Measurements from ENCODE around the gene NME3. TPM values are rescaled to one million over a fixed set of nuclear protein-coding genes. Genes with fewer than 3 reads are reported as not detected.

NME3 gene
- total and polyA plus RNA-seq, 2 donors (not counting 1 experiment from before 2014, with no cell fraction given), result 9.9 to 69.7 TPM

GRCh38 chr16:1787056-1787321 is 15.6 kb upstream of the NME3 start:
- H2AFZ ChIP-seq (ENCODE audit: low read length), result no peak overlapping the region
- peaks cover 20% of the 10 kb centered on the region for H3K36me3 ChIP-seq (ENCODE audit: control insufficient read depth, insufficient read depth, low read length)
- H3K4me2 ChIP-seq (ENCODE audit: extremely low read depth, insufficient read depth, low read length), result no peak overlapping the region
- no peak overlapping the region for H3K27ac ChIP-seq (ENCODE audit: insufficient read depth, low read length)
- no peaks in the 10 kb centered on the region for H3K27me3 ChIP-seq (ENCODE audit: control insufficient read depth, insufficient read depth, low read length)
- H3K4me1 ChIP-seq (ENCODE audit: control insufficient read depth, extremely low read depth, insufficient read depth, low read length), result peaks cover 2% of the 10 kb centered on the region
- no peak for TF ChIP-seq EZH2 (IDR thresholded peaks at IDR 0.05; ENCODE audit: low read length, missing control alignments)
- no peak for TF ChIP-seq CTCF (conservative IDR thresholded peaks at IDR 0.05 in 1 of 2, IDR thresholded peaks at IDR 0.05 in 1 of 2; ENCODE audit: low read depth in 1 of 2, low read length in 2 of 2)
- H4K20me1 ChIP-seq (ENCODE audit: control insufficient read depth, extremely low read depth, insufficient read depth, low read length), result no peaks in the 10 kb centered on the region
- peaks cover 29% of the 10 kb centered on the region for H3K79me2 ChIP-seq (ENCODE audit: control insufficient read depth, insufficient read depth, low read length)
- no peak overlapping the region for H3K9ac ChIP-seq (ENCODE audit: insufficient read depth, low read length)
- no peak overlapping the region for H3K4me3 ChIP-seq (replicated peaks in 1 of 4; ENCODE audit: control extremely low read depth in 1 of 4, insufficient read depth in 1 of 4, low read depth in 3 of 4, low read length in 4 of 4)
- H3K9me3 ChIP-seq (ENCODE audit: control insufficient read depth, insufficient read depth, low read depth, low read length), result no peaks in the 10 kb centered on the region
- DNase-seq (ENCODE audit: low read depth in 2 of 2), result no peak

GRCh38 chr16:1786242-1787055 is 15.1 kb upstream of the NME3 start:
- TF ChIP-seq CTCF (conservative IDR thresholded peaks at IDR 0.05 in 1 of 2, IDR thresholded peaks at IDR 0.05 in 1 of 2; ENCODE audit: low read depth in 1 of 2, low read length in 2 of 2), result no peak
- TF ChIP-seq EZH2 (IDR thresholded peaks at IDR 0.05; ENCODE audit: low read length, missing control alignments), result no peak
- Histone ChIP-seq H3K27me3 (ENCODE audit: control insufficient read depth, insufficient read depth, low read length) (no peaks in the 10 kb centered on the region), H3K4me1 (ENCODE audit: control insufficient read depth, extremely low read depth, insufficient read depth, low read length) (peaks cover 2% of the 10 kb centered on the region), H3K36me3 (ENCODE audit: control insufficient read depth, insufficient read depth, low read length) (peaks cover 20% of the 10 kb centered on the region), H4K20me1 (ENCODE audit: control insufficient read depth, extremely low read depth, insufficient read depth, low read length) (no peaks in the 10 kb centered on the region), H3K27ac (ENCODE audit: insufficient read depth, low read length) (no peak overlapping the region), H3K79me2 (ENCODE audit: control insufficient read depth, insufficient read depth, low read length) (peaks cover 29% of the 10 kb centered on the region), H3K9me3 (ENCODE audit: control insufficient read depth, insufficient read depth, low read depth, low read length) (no peaks in the 10 kb centered on the region), H2AFZ (ENCODE audit: low read length) (no peak overlapping the region), H3K4me3 (replicated peaks in 1 of 4; ENCODE audit: control extremely low read depth in 1 of 4, insufficient read depth in 1 of 4, low read depth in 3 of 4, low read length in 4 of 4) (no peak overlapping the region), H3K9ac (ENCODE audit: insufficient read depth, low read length) (no peak overlapping the region), H3K4me2 (ENCODE audit: extremely low read depth, insufficient read depth, low read length) (no peak overlapping the region)
- DNase-seq (ENCODE audit: low read depth in 2 of 2), result no peak

GRCh38 chr16:1785846-1786170 is 14.5 kb upstream of the NME3 start:
- DNase-seq (ENCODE audit: low read depth in 2 of 2), result no peak
- no peaks in the 10 kb centered on the region for H3K27me3 ChIP-seq (ENCODE audit: control insufficient read depth, insufficient read depth, low read length)
- TF ChIP-seq CTCF (conservative IDR thresholded peaks at IDR 0.05 in 1 of 2, IDR thresholded peaks at IDR 0.05 in 1 of 2; ENCODE audit: low read depth in 1 of 2, low read length in 2 of 2) (no peak), EZH2 (IDR thresholded peaks at IDR 0.05; ENCODE audit: low read length, missing control alignments) (no peak)
- H4K20me1 ChIP-seq (ENCODE audit: control insufficient read depth, extremely low read depth, insufficient read depth, low read length), result no peaks in the 10 kb centered on the region
- peaks cover 31% of the 10 kb centered on the region for H3K79me2 ChIP-seq (ENCODE audit: control insufficient read depth, insufficient read depth, low read length)
- no peak overlapping the region for H3K9ac ChIP-seq (ENCODE audit: insufficient read depth, low read length)
- no peaks in the 10 kb centered on the region for H3K9me3 ChIP-seq (ENCODE audit: control insufficient read depth, insufficient read depth, low read depth, low read length)
- no peak overlapping the region for H3K4me3 ChIP-seq (replicated peaks in 1 of 4; ENCODE audit: control extremely low read depth in 1 of 4, insufficient read depth in 1 of 4, low read depth in 3 of 4, low read length in 4 of 4)
- H2AFZ ChIP-seq (ENCODE audit: low read length), result no peak overlapping the region
- H3K4me1 ChIP-seq (ENCODE audit: control insufficient read depth, extremely low read depth, insufficient read depth, low read length), result peaks cover 2% of the 10 kb centered on the region
- H3K27ac ChIP-seq (ENCODE audit: insufficient read depth, low read length), result no peak overlapping the region
- H3K4me2 ChIP-seq (ENCODE audit: extremely low read depth, insufficient read depth, low read length), result no peak overlapping the region
- H3K36me3 ChIP-seq (ENCODE audit: control insufficient read depth, insufficient read depth, low read length), result peaks cover 17% of the 10 kb centered on the region
